Measurements from ENCODE around the gene OTOG.

GRCh38 chr11:17595526-17596309 is 48.7 kb downstream of the OTOG start:
- TF ChIP-seq POLR2AphosphoS5 (IDR thresholded peaks at IDR 0.05; ENCODE audit: borderline replicate concordance, low read depth, low read length), result no peak
- no peak for TF ChIP-seq EZH2 (IDR thresholded peaks at IDR 0.05)
- no peak for TF ChIP-seq FOXP2 (optimal IDR thresholded peaks at IDR 0.05; ENCODE audit: control extremely low read depth, extremely low read length, insufficient read depth)
